Activated naive CD8-positive, alpha-beta T cell treated with anti-CD3 and anti-CD28 coated beads, Interleukin-2, amount 50 U/mL, for 16 hours (primary cell): ENCODE results near the gene SERPINB12.

Experiments used
- DNase-seq: peaks from one replicate; pipeline ENCODE4 v3.0.0-alpha.2; 2020; ENCODE audit warnings: low read depth, low spot score

The SERPINB12 gene

GRCh38 chr18:63603355-63603754, 61.2 kb downstream of the SERPINB12 start:
- no peak for DNase-seq

DNA sequence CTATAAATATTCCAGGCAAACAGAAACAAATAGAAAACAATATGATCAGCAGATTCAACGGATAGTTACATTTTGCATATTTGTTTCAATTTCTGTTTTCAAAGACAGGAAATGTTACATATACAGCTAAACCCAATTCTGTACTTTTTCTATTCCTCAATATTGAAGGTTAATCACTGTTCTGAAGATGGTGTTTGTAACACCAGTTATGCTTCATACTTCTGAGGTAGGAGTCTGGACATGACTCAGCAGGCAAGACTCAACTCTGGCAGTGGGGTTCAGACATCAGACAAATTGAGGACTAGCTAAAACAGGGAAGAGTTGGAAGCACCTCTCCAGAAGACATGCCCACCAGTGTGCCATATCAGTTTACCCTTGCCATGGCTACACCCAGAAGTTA, 61.6 kb downstream of the SERPINB12 start:
- no peak for DNase-seq

- DNase-seq = no peak
These were observed 62.8 kb downstream of the SERPINB12 start for GRCh38 chr18:63604791-63605567.

DNA sequence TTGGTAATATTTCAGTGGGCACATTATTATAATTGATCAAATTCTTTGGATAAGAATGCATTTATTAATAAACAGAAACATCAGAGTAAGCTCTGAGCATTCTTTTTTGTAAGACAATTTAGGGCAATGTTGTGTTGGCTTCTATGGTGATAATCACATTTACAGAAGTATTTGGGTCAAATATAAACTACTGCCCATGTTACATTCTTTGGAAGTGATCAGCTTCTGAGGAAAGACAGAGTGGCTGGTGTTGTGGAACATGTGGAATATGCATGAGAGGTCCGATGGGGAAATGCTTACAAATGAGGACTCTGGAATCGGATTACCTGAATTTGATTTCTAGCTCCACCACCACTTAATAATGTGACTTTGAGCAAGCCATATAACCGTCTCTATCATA, 64.4 kb downstream of the SERPINB12 start:
- DNase-seq = no peak

GRCh38 chr18:63613420-63613819, 71.3 kb downstream of the SERPINB12 start:
- no peak for DNase-seq

DNA sequence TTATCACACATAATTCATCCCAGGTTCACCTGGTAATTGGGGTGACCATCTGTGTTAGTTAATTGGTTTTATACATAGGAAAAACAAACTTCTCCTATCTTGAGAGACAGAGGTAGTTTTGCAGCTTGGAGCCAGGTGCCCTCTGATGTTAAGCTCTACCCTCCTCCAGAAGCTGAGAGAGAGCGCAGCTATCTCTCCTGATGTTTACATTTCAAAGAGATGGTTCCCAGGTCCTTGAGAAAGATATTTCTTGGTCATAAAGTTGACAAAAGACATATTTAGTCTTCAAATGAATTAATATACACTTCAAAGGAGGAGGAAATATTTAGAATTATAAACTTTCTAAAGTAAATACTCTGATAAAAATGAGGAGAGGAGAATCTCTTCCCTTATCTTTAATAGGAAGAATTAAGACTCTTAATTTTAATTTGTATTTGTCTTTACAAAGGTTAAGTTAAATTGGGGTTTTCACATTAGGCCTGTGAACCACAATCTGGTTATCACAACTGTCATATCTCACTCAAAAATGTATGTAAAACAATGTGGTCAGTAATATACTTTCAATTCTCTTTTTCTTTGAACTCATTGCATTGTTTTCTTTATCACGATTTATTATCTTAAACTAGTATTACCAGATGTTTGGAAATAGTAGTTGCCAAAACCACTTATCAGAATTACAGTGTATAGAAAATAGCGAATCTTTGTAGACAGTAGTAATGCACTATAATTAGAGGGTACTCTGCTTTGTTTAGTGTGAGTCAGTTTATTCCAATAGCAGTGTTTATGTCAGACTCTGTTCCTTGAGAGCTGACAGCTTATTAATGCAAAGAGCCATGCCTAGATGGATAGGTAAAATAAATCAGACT, 75.1 kb downstream of the SERPINB12 start:
- DNase-seq = no peak

GRCh38 chr18:63617915-63618234, 75.7 kb downstream of the SERPINB12 start:
- DNase-seq = no peak
